Measurements from ENCODE around the gene ZIC4.

DNA sequence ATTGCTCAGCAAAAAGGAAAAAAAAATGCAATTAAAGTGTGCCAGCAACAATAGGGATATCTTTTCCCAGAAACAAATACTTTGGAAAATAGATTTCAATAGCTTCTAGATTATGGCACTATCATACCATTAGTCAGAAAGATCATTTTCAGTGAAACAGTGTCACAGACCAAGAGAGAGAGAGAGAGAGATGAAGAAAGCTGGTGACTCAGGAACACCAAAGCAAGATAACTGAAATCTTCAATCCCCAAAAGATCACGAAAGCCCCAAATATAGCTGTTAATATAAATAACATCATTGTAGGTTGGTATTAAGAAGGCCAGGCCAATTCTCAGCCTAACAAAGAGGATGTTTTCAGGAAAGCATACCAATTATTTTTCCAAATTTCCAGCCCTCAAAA lies 57.4 kb downstream of the ZIC4 start:
- TF ChIP-seq, protein P1, sequence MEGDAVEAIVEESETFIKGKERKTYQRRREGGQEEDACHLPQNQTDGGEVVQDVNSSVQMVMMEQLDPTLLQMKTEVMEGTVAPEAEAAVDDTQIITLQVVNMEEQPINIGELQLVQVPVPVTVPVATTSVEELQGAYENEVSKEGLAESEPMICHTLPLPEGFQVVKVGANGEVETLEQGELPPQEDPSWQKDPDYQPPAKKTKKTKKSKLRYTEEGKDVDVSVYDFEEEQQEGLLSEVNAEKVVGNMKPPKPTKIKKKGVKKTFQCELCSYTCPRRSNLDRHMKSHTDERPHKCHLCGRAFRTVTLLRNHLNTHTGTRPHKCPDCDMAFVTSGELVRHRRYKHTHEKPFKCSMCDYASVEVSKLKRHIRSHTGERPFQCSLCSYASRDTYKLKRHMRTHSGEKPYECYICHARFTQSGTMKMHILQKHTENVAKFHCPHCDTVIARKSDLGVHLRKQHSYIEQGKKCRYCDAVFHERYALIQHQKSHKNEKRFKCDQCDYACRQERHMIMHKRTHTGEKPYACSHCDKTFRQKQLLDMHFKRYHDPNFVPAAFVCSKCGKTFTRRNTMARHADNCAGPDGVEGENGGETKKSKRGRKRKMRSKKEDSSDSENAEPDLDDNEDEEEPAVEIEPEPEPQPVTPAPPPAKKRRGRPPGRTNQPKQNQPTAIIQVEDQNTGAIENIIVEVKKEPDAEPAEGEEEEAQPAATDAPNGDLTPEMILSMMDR (conservative IDR thresholded peaks at IDR 0.05): no peak
- TF ChIP-seq ZFX (IDR thresholded peaks at IDR 0.05): no peak
